Gastroesophageal sphincter (tissue), 4 donors: ENCODE results near the gene GABPB1. TPM values are rescaled to one million over a fixed set of nuclear protein-coding genes. Genes with fewer than 3 reads are reported as not detected.

Experiments
- ATAC-seq: fragments of 150-250 bp; one replicate; pipeline ENCODE4 v1.9.1; 2016; ENCODE audit warnings: mild to moderate bottlenecking, moderate library complexity
- H3K27ac ChIP-seq, 4 donors: fragments of 200-600 bp; sonication (generic) in 3 of 4; 1 replicate in 3 of 4; 2 replicates in 1 of 4; pipeline ENCODE4 v1.5.1; 2016 to 2019
- H3K27me3 ChIP-seq: fragments of 200-600 bp; sonication (generic); one replicate; pipeline ENCODE4 v1.5.1; 2019
- H3K36me3 ChIP-seq, 2 donors: fragments of 200-600 bp; sonication (generic); one replicate each; pipeline ENCODE4 v1.5.1; 2019; ENCODE audit warnings: control low read depth in 1 of 2
- H3K4me1 ChIP-seq, 3 donors: fragments of 200-600 bp; sonication (generic); 1 replicate in 2 of 3; 2 replicates in 1 of 3; pipeline ENCODE4 v1.5.1; 2016 to 2019; ENCODE audit warnings: control low read depth in 2 of 3
- H3K4me3 ChIP-seq, 2 donors: fragments of 200-600 bp; sonication (generic); one replicate each; pipeline ENCODE4 v1.5.1; 2019; ENCODE audit warnings: mild to moderate bottlenecking in 1 of 2, moderate library complexity in 1 of 2
- H3K9me3 ChIP-seq, 3 donors: fragments of 200-600 bp; sonication (generic); one replicate each; pipeline ENCODE4 v1.5.1; 2017 to 2019; ENCODE audit warnings: control low read depth in 2 of 3
- CTCF ChIP-seq, 4 experiments: fragments of 200-600 bp in 2 of 4; fragments of 450-650 bp in 2 of 4; sonication (generic) in 1 of 4; IDR thresholded peaks; one replicate each; pipeline ENCODE4 v1.5.1; 2017 to 2019; ENCODE audit warnings: antibody characterized with exemption in 4 of 4, mild to moderate bottlenecking in 2 of 4, moderate library complexity in 2 of 4
- EP300 ChIP-seq: sonication (generic); formaldehyde crosslinking; IDR thresholded peaks from one replicate; pipeline ENCODE4 v1.6.1; 2017; ENCODE audit warnings: antibody characterized with exemption, mild to moderate bottlenecking
- POLR2A ChIP-seq, 2 donors: fragments of 450-650 bp; IDR thresholded peaks; one replicate each; pipeline ENCODE4 v1.6.1; 2017; ENCODE audit warnings: antibody characterized with exemption in 2 of 2, mild to moderate bottlenecking in 2 of 2, moderate library complexity in 1 of 2
- POLR2AphosphoS5 ChIP-seq: sonication (generic); formaldehyde crosslinking; IDR thresholded peaks from one replicate; pipeline ENCODE4 v1.6.1; 2017; ENCODE audit warnings: antibody characterized with exemption
- WGBS, 2 donors: methylation state at CpG; one replicate each; pipeline ENCODE4 v1.1.5; 2018; ENCODE audit warnings: low coverage in 1 of 2; 5-methylcytosine and 5-hydroxymethylcytosine counted together
- total RNA-seq, 4 donors: library from RNA; depleted of rRNA; stranded (reverse); fragments of >200 nt; gene quantifications; one replicate each; pipeline ENCODE4 v1.1.0, GENCODE V29; 2016

GABPB1 gene
- total RNA-seq, 4 donors from 2014 or later = 15.8 to 26.1 (median 17.8) TPM

DNA sequence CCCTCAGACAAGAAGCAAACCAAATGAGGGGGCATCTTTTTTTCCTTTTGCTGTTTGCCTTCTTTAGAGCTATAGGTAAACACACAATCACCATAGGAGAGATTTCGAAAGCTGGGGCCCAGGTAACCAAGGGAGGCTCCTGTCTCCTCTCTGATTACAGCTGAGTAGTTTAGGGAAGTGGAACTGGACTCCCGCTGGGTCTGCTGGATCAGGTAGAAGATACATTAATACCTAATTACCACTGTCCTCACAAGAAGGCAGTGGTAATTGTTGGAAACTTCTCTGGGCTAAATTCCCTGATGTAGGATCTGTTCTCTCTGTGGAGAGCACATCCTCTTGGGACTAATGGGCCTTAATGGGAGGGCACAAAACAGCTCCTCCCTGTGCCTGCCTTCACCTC, 122.2 kb downstream of the GABPB1 start:
- Histone ChIP-seq H3K4me3 (no peak overlapping the region), H3K36me3 (no peaks in the 10 kb centered on the region), H3K9me3 (no peaks in the 10 kb centered on the region), H3K27me3 (no peaks in the 10 kb centered on the region), H3K27ac (no peak overlapping the region), H3K4me1 (no peaks in the 10 kb centered on the region)
- TF ChIP-seq EP300 (no peak), CTCF (IDR thresholded peaks at IDR 0.05) (no peak), POLR2AphosphoS5 (no peak), POLR2A (IDR thresholded peaks at IDR 0.05) (no peak)
- no peak for ATAC-seq
- WGBS, 2 donors = 90% methylated on average over 2 of the region's 2 CpGs; no CpG with 5 or more reads in 1 of the 2 donors

DNA sequence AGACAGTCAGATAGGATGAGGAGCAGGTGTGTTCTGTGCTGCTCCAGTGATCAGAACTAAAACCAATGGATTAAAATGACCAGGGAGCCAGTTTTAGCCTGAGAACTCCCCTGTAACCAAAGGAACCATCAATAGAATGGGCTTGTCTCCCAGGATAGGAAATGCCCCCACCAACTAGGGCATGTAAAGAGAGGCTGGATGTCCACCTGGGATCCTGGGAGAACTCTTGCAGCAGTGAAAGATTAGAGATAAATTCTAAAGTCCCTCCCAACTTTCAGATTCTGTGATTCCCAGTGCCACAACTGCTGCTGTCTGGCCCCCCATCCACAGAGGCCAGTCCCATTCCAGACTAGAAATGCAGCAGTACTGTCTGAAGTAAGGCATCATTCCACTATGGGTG, 123.2 kb downstream of the GABPB1 start:
- H3K36me3 ChIP-seq = no peaks in the 10 kb centered on the region
- ATAC-seq = no peak
- no peaks in the 10 kb centered on the region for H3K27me3 ChIP-seq

DNA sequence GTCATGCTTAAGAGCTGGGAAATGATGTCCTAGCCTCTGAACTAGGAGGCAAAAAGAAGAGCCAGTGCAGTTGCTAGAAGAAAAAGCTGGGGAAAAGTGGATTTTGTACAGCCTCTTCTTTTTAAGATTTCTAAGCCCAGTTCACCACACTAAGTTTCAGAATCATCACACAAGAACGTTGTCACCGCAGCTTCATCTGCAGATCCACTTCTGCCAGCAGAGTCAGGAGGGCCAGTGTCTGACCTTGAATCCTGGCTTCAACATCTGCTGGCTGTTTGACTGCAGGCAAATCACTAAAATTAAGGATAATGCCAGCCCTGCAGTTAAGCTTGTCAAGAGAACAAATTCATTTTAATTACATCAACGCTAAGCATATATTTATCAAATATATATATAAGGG, 125.7 kb downstream of the GABPB1 start:
- TF ChIP-seq POLR2A (IDR thresholded peaks at IDR 0.05) (no peak), POLR2AphosphoS5 (no peak), EP300 (no peak), CTCF (IDR thresholded peaks at IDR 0.05) (no peak)
- 76 to 80% methylated on average over 1 to 3 of the region's 3 CpGs for WGBS, 2 donors

More for the DNA sequence above, 123.2 kb downstream of the GABPB1 start:
- H3K27ac ChIP-seq = no peak overlapping the region
- no peaks in the 10 kb centered on the region for H3K9me3 ChIP-seq
- H3K4me1 ChIP-seq = no peaks in the 10 kb centered on the region
- TF ChIP-seq POLR2AphosphoS5 (no peak), POLR2A (IDR thresholded peaks at IDR 0.05) (no peak), CTCF (IDR thresholded peaks at IDR 0.05) (no peak), EP300 (no peak)
- H3K4me3 ChIP-seq = no peak overlapping the region

GRCh38 chr15:50228866-50229265, 126.1 kb downstream of the GABPB1 start:
- no peak for TF ChIP-seq POLR2AphosphoS5
- no peak for TF ChIP-seq EP300
- no peak for TF ChIP-seq CTCF (IDR thresholded peaks at IDR 0.05)
- no peak for TF ChIP-seq POLR2A (IDR thresholded peaks at IDR 0.05)
- Histone ChIP-seq H3K4me3 (no peak overlapping the region), H3K27me3 (no peaks in the 10 kb centered on the region), H3K36me3 (no peaks in the 10 kb centered on the region), H3K27ac (no peak overlapping the region), H3K4me1 (no peaks in the 10 kb centered on the region), H3K9me3 (no peaks in the 10 kb centered on the region)
- no peak for ATAC-seq
- WGBS, 2 donors = 75 to 100% methylated on average over 1 to 2 of the region's 3 CpGs

More for the DNA sequence above, 125.7 kb downstream of the GABPB1 start:
- no peak overlapping the region for H3K27ac ChIP-seq
- no peaks in the 10 kb centered on the region for H3K4me1 ChIP-seq
- no peaks in the 10 kb centered on the region for H3K27me3 ChIP-seq
- H3K4me3 ChIP-seq = no peak overlapping the region
- no peaks in the 10 kb centered on the region for H3K36me3 ChIP-seq
- no peaks in the 10 kb centered on the region for H3K9me3 ChIP-seq
- no peak for ATAC-seq

GRCh38 chr15:50227076-50227475, 127.9 kb downstream of the GABPB1 start:
- Histone ChIP-seq H3K27ac (no peak overlapping the region), H3K36me3 (no peaks in the 10 kb centered on the region), H3K4me3 (no peak overlapping the region), H3K27me3 (no peaks in the 10 kb centered on the region), H3K4me1 (no peaks in the 10 kb centered on the region), H3K9me3 (no peaks in the 10 kb centered on the region)
- ATAC-seq = no peak
- TF ChIP-seq POLR2AphosphoS5 = no peak
- TF ChIP-seq POLR2A (IDR thresholded peaks at IDR 0.05) = no peak
- no peak for TF ChIP-seq CTCF (IDR thresholded peaks at IDR 0.05)
- TF ChIP-seq EP300 = no peak
- WGBS, 2 donors = 65 to 78% methylated on average over 5 of the region's 5 CpGs
